Germinal center (tissue), 1 donor: Measurements from ENCODE around the gene HAGH.
A peak's percentile ranks its signal among the peaks of the same experiment; 100 is the strongest.
"Not testable (repeated sequence)": the region's sequence is repeated elsewhere in the genome, so short reads cannot be mapped to it uniquely, and the experiment has no call there.

ENCODE experiments used
- DNase-seq: peaks from one replicate; pipeline ENCODE4 v3.0.0; 2012; ENCODE audit warnings: mixed read lengths, low spot score

HAGH gene

GRCh38 chr16:1826691-1827573 is at the start of gene HAGH, which contains the start of gene FAHD1:
Gene HAGH (minus strand): TSS chr16:1826825. CDS start chr16:1826787, 38 bp downstream.
Gene FAHD1 (plus strand): TSS chr16:1827206. CDS start chr16:1827239, 33 bp downstream.
- peak; percentile 100 for DNase-seq

- not testable (repeated sequence) for DNase-seq
These were observed 49.4 kb upstream of the HAGH start for GRCh38 chr16:1876066-1876465.

- no peak for DNase-seq
These were observed 48.2 kb upstream of the HAGH start for GRCh38 chr16:1874854-1875253.

- peak; percentile 10 for DNase-seq
These were observed 45.5 kb upstream of the HAGH start, which contains the start of gene MEIOB for GRCh38 chr16:1871974-1872635. Gene MEIOB (minus strand): TSS chr16:1872164. CDS start chr16:1868175, 3,989 bp downstream.

- DNase-seq = no peak
These were observed 43.9 kb upstream of the HAGH start for GRCh38 chr16:1870365-1871082.

- no peak for DNase-seq
These were observed 39.5 kb upstream of the HAGH start for GRCh38 chr16:1865902-1866690.

GRCh38 chr16:1863681-1864460 is 37.2 kb upstream of the HAGH start:
- peak; percentile 8 for DNase-seq

- no peak for DNase-seq
These were observed 35.8 kb upstream of the HAGH start for GRCh38 chr16:1862394-1862793.

- DNase-seq = no peak
These were observed 35.1 kb upstream of the HAGH start for GRCh38 chr16:1861730-1862129.

- no peak for DNase-seq
These were observed 33.0 kb upstream of the HAGH start for GRCh38 chr16:1859650-1860049.

GRCh38 chr16:1858189-1858865 is 31.7 kb upstream of the HAGH start:
- no peak for DNase-seq

GRCh38 chr16:1857433-1858097 is 30.9 kb upstream of the HAGH start:
- DNase-seq = no peak

GRCh38 chr16:1851793-1852192 is 25.2 kb upstream of the HAGH start:
- no peak for DNase-seq

GRCh38 chr16:1850981-1851380 is 24.4 kb upstream of the HAGH start:
- no peak for DNase-seq

GRCh38 chr16:1846416-1846815 is 19.8 kb upstream of the HAGH start:
- no peak for DNase-seq

GRCh38 chr16:1845985-1846384 is 19.4 kb upstream of the HAGH start:
- DNase-seq = no peak

GRCh38 chr16:1839554-1839953 is 12.9 kb upstream of the HAGH start:
- DNase-seq = no peak

- DNase-seq = no peak
These were observed 7.5 kb upstream of the HAGH start for GRCh38 chr16:1834096-1834495.

- no peak for DNase-seq
These were observed 6.3 kb upstream of the HAGH start for GRCh38 chr16:1832838-1833454.
